IMR-90 (cell line): Measurements from ENCODE around the gene ITGB4. TPM values are rescaled to one million over a fixed set of nuclear protein-coding genes. Genes with fewer than 3 reads are reported as not detected.

Source experiments
- ATAC-seq: fragments of 200-7000 bp; cut with Tn5 transposase; 2 replicates; pipeline ENCODE4 v1.9.1; 2020; ENCODE audit warnings: low read depth, mild to moderate bottlenecking, moderate library complexity
- BruUV-seq: library from RNA; stranded (reverse); fragments of 400-500 nt; replicated peaks from 2 replicates; lab custom pipeline; 2021; lab: Mats Ljungman, UMichigan
- CTCF ChIA-PET: fragments of 300-600 bp; formaldehyde crosslinking; extraction: SDS; loops from one replicate; lab custom pipeline; 2021; ENCODE audit warnings: antibody characterized with exemption; lab: Yijun Ruan, JAX
- POLR2A ChIA-PET: fragments of 300-600 bp; sonication (Branson Sonifier 250); formaldehyde crosslinking; loops from one replicate; lab custom pipeline; 2022; ENCODE audit warnings: antibody characterized with exemption; ENCODE audit not compliant: unreplicated experiment; lab: Charles Lee
- DNase-seq: peaks from one replicate; pipeline ENCODE4 v3.0.0; 2013
- H2AFZ ChIP-seq: replicated peaks from 2 replicates; pipeline ENCODE3; 2013; ENCODE audit warnings: low read length, mild to moderate bottlenecking; ENCODE audit not compliant: poor library complexity
- H2AK5ac ChIP-seq: 2 replicates; pipeline ENCODE4 v1.6.1; 2013; ENCODE audit warnings: low read depth, low read length, inconsistent platforms
- H2AK9ac ChIP-seq: replicated peaks from 2 replicates; pipeline ENCODE3; 2013; ENCODE audit warnings: mild to moderate bottlenecking, low read depth, low read length, moderate library complexity; ENCODE audit not compliant: poor library complexity
- H2BK120ac ChIP-seq: 2 replicates; pipeline ENCODE4 v1.6.1; 2013; ENCODE audit warnings: low read depth, low read length, inconsistent platforms
- H2BK15ac ChIP-seq: 3 replicates; pipeline ENCODE4 v1.6.1; 2013; ENCODE audit warnings: low read depth, low read length, inconsistent platforms
- H2BK20ac ChIP-seq: 2 replicates; pipeline ENCODE4 v1.6.1; 2013; ENCODE audit warnings: low read depth, mild to moderate bottlenecking, inconsistent platforms, low read length, moderate library complexity
- H2BK5ac ChIP-seq: 2 replicates; pipeline ENCODE4 v1.6.1; 2013; ENCODE audit warnings: mild to moderate bottlenecking, low read depth, low read length, inconsistent platforms; ENCODE audit not compliant: poor library complexity, severe bottlenecking
- H3K14ac ChIP-seq: replicated peaks from 2 replicates; pipeline ENCODE4 v1.6.1; 2013; ENCODE audit warnings: low read depth, low read length, inconsistent platforms
- H3K18ac ChIP-seq: 2 replicates; pipeline ENCODE4 v1.6.1; 2013; ENCODE audit warnings: low read depth, low read length, control low read depth
- H3K23ac ChIP-seq: 2 replicates; pipeline ENCODE4 v1.6.1; 2013; ENCODE audit warnings: low read depth, low read length, inconsistent platforms
- H3K27ac ChIP-seq: 2 replicates; pipeline ENCODE4 v1.5.1; 2013; ENCODE audit warnings: mild to moderate bottlenecking, control low read depth, low read length; ENCODE audit not compliant: insufficient read depth
- H3K27me3 ChIP-seq: 2 replicates; pipeline ENCODE4 v1.6.1; 2013; ENCODE audit warnings: low read length; ENCODE audit not compliant: control insufficient read depth, insufficient read depth
- H3K36me3 ChIP-seq: 2 replicates; pipeline ENCODE4 v1.6.1; 2013; ENCODE audit warnings: low read length, mixed read lengths; ENCODE audit not compliant: control insufficient read depth, insufficient read depth
- H3K4ac ChIP-seq: 2 replicates; pipeline ENCODE4 v1.6.1; 2013; ENCODE audit warnings: low read depth, low read length, inconsistent platforms
- H3K4me1 ChIP-seq: 2 replicates; pipeline ENCODE4 v1.6.1; 2013; ENCODE audit warnings: low read length, mixed read lengths; ENCODE audit not compliant: control insufficient read depth, insufficient read depth
- H3K4me2 ChIP-seq: 2 replicates; pipeline ENCODE4 v1.6.1; 2013; ENCODE audit warnings: low read depth, mild to moderate bottlenecking, control low read depth, low read length, moderate library complexity
- H3K4me3 ChIP-seq: 2 replicates; pipeline ENCODE4 v1.5.1; 2013; ENCODE audit warnings: low read depth, mild to moderate bottlenecking, control low read depth, low read length, moderate library complexity; ENCODE audit not compliant: insufficient read depth
- H3K56ac ChIP-seq: 2 replicates; pipeline ENCODE4 v1.6.1; 2013; ENCODE audit warnings: low read length, inconsistent platforms; ENCODE audit not compliant: insufficient read depth; ENCODE audit errors: extremely low read depth
- H3K79me1 ChIP-seq, 2 experiments: 2 replicates each; pipeline ENCODE4 v1.6.1; 2013; ENCODE audit warnings: low read length in 2 of 2, inconsistent platforms in 1 of 2, low read depth in 1 of 2
- H3K9ac ChIP-seq: 2 replicates; pipeline ENCODE4 v1.6.1; 2013; ENCODE audit warnings: low read depth, low read length, control low read depth
- H3K9me1 ChIP-seq: 2 replicates; pipeline ENCODE4 v1.6.1; 2013; ENCODE audit warnings: low read length, inconsistent platforms; ENCODE audit not compliant: insufficient read depth
- H3K9me3 ChIP-seq: 2 replicates; pipeline ENCODE4 v1.6.1; 2013; ENCODE audit warnings: low read length; ENCODE audit not compliant: control insufficient read depth, insufficient read depth
- H4K20me1 ChIP-seq: 2 replicates; pipeline ENCODE4 v1.6.1; 2013; ENCODE audit warnings: low read length, inconsistent platforms; ENCODE audit not compliant: insufficient read depth
- H4K5ac ChIP-seq: 2 replicates; pipeline ENCODE4 v1.6.1; 2013; ENCODE audit warnings: mild to moderate bottlenecking, low read depth, low read length, control low read depth
- H4K8ac ChIP-seq, 2 experiments: 2 replicates each; pipeline ENCODE4 v1.6.1; 2013; ENCODE audit warnings: low read depth in 2 of 2, low read length in 2 of 2, control low read depth in 1 of 2, inconsistent platforms in 1 of 2
- H4K91ac ChIP-seq: 2 replicates; pipeline ENCODE4 v1.6.1; 2013; ENCODE audit warnings: low read depth, low read length, inconsistent platforms; ENCODE audit not compliant: insufficient read depth
- BHLHE40 ChIP-seq: fragments of 150-350 bp; IDR thresholded peaks from 2 replicates; pipeline ENCODE4 v1.6.1; 2016; ENCODE audit warnings: mild to moderate bottlenecking, low read depth, low read length
- CTCF ChIP-seq: conservative IDR thresholded peaks from 2 replicates; pipeline ENCODE4 v1.5.1; 2012; ENCODE audit warnings: mild to moderate bottlenecking, low read depth, low read length, improper control_type of control experiment
- FOS ChIP-seq: fragments of 150-350 bp; IDR thresholded peaks from 2 replicates; pipeline ENCODE4 v1.6.1; 2016; ENCODE audit warnings: low read depth, low read length
- MAFK ChIP-seq: IDR thresholded peaks from 2 replicates; pipeline ENCODE4 v1.6.1; 2012; ENCODE audit warnings: low read depth, low read length, improper control_type of control experiment
- MAZ ChIP-seq: IDR thresholded peaks from 2 replicates; pipeline ENCODE4 v1.6.1; 2012; ENCODE audit warnings: low read depth, mild to moderate bottlenecking, low read length, improper control_type of control experiment, moderate library complexity, borderline replicate concordance
- MXI1 ChIP-seq: IDR thresholded peaks from 2 replicates; pipeline ENCODE4 v1.6.1; 2012; ENCODE audit warnings: low read depth, mild to moderate bottlenecking, low read length, moderate library complexity, borderline replicate concordance
- NFE2L2 ChIP-seq: fragments of 150-350 bp; IDR thresholded peaks from 2 replicates; pipeline ENCODE4 v1.6.1; 2016; ENCODE audit warnings: low read depth, mild to moderate bottlenecking, low read length
- POLR2A ChIP-seq: IDR thresholded peaks from 2 replicates; pipeline ENCODE4 v1.6.1; 2012; ENCODE audit warnings: mild to moderate bottlenecking, low read depth, low read length
- RCOR1 ChIP-seq: IDR thresholded peaks from 2 replicates; pipeline ENCODE4 v1.6.1; 2012; ENCODE audit warnings: mild to moderate bottlenecking, low read length, improper control_type of control experiment; ENCODE audit not compliant: insufficient replicate concordance
- RFX5 ChIP-seq: IDR thresholded peaks from 2 replicates; pipeline ENCODE4 v1.8.0; 2012; ENCODE audit warnings: low read depth, mild to moderate bottlenecking, low read length, moderate library complexity
- SMC3 ChIP-seq: fragments of 150-350 bp; IDR thresholded peaks from 2 replicates; pipeline ENCODE4 v1.6.1; 2016; ENCODE audit warnings: low read depth, mild to moderate bottlenecking, antibody characterized with exemption, low read length, moderate library complexity
- USF2 ChIP-seq: fragments of 150-350 bp; IDR thresholded peaks from 2 replicates; pipeline ENCODE4 v1.6.1; 2017; ENCODE audit warnings: mild to moderate bottlenecking, antibody characterized with exemption, low read length, low read depth
- WGBS, 2 experiments: methylation state at CpG; one replicate each; pipeline versions ENCODE4 v1.1.5 to v1.1.7; 2013; ENCODE audit warnings: missing lambda C conversion rate in 2 of 2; ENCODE audit not compliant: insufficient read length in 1 of 2; ENCODE audit errors: extremely low coverage in 2 of 2; 5-methylcytosine and 5-hydroxymethylcytosine counted together
- dilution Hi-C: fragments of 300-500 bp; cut with HindIII; formaldehyde crosslinking; loops from one replicate; pipeline ENCODE4 v1.14.3; 2018; ENCODE audit warnings: low sequenced_read_pairs; ENCODE audit not compliant: unreplicated experiment
- in situ Hi-C: fragments of 300-500 bp; cut with MboI; formaldehyde crosslinking; loops from 3 replicates; pipeline ENCODE4 v1.14.3; 2019; ENCODE audit warnings: low sequenced_read_pairs, inconsistent platforms, mixed read lengths
- intact Hi-C: fragments of 100-400 bp; cut with micrococcal nuclease; formaldehyde crosslinking; loops from 2 replicates; pipeline ENCODE4 v1.10.0; 2022
- polyA plus RNA-seq, 3 experiments: library from polyadenylated mRNA; depleted of rRNA; stranded (reverse); fragments of >200 nt; gene quantifications; 2 replicates each; pipeline ENCODE4 v1.2.3, GENCODE V29; 2012; ENCODE audit warnings: low replicate concordance in 1 of 3
- total RNA-seq: library from RNA; depleted of rRNA; stranded (reverse); fragments of >200 nt; gene quantifications from 2 replicates; pipeline ENCODE4 v1.2.3, GENCODE V29; 2012
- TF ChIP-seq, protein P1 (sequence below): fragments of 150-350 bp; IDR thresholded peaks from 2 replicates; pipeline ENCODE4 v1.6.1; 2016; ENCODE audit warnings: low read depth, mild to moderate bottlenecking, low read length, moderate library complexity, borderline replicate concordance

Gene ITGB4
- total and polyA plus RNA-seq, 2 of the 4 experiments (the other 2 are of a cell fraction) = under 0.01 to 0.27 TPM

DNA sequence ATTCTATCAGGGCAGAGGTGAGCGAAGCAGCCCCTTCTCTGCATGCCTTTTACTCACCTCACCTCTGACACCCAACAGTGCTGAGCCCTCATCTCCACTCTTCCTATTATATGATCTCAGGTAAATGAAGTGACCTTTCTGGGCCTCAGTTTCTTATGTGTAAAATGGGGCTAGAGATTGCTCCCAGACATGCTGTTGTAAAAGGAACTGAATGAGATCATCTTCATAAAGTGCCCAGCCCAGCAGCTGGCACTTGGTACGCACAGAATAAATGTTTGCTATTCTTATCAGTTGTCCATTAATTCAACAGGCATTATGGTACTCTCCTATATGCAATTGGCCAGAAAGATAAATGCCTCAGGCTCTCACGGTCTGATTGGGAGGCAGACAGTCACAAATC, 48.3 kb downstream of the ITGB4 start:
- peaks cover 5% of the 10 kb centered on the region; the same call in 1 of the 2 replicates for H4K20me1 ChIP-seq
- no peak overlapping the region for H2BK120ac ChIP-seq
- no peaks in the 10 kb centered on the region for H3K79me1 ChIP-seq
- dilution Hi-C loops (no loop called here), intact Hi-C loops (no loop called here), in situ Hi-C loops (no loop called here)
- no peaks in the 10 kb centered on the region for H3K4me1 ChIP-seq
- H3K23ac ChIP-seq = no peak overlapping the region
- H3K9ac ChIP-seq = no peak overlapping the region
- CTCF ChIA-PET = no interaction called here
- H2AFZ ChIP-seq = no peak overlapping the region
- TF ChIP-seq RFX5 = no peak
- no peak for TF ChIP-seq RCOR1
- no peak for TF ChIP-seq FOS
- no peak for TF ChIP-seq MAZ
- no peak for TF ChIP-seq CTCF
- TF ChIP-seq USF2 = no peak
- TF ChIP-seq, protein P1, sequence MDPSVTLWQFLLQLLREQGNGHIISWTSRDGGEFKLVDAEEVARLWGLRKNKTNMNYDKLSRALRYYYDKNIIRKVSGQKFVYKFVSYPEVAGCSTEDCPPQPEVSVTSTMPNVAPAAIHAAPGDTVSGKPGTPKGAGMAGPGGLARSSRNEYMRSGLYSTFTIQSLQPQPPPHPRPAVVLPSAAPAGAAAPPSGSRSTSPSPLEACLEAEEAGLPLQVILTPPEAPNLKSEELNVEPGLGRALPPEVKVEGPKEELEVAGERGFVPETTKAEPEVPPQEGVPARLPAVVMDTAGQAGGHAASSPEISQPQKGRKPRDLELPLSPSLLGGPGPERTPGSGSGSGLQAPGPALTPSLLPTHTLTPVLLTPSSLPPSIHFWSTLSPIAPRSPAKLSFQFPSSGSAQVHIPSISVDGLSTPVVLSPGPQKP = no peak
- TF ChIP-seq SMC3 = no peak
- no peak for TF ChIP-seq MXI1
- TF ChIP-seq POLR2A = no peak
- no peak for TF ChIP-seq NFE2L2
- TF ChIP-seq BHLHE40 = no peak
- TF ChIP-seq MAFK = no peak
- H3K27me3 ChIP-seq = no peaks in the 10 kb centered on the region
- no peak overlapping the region for H3K27ac ChIP-seq
- no TSS peak for BruUV-seq
- H4K8ac ChIP-seq = no peak overlapping the region
- H2AK9ac ChIP-seq = no peak overlapping the region
- no peak overlapping the region for H4K91ac ChIP-seq
- ATAC-seq (no peak), DNase-seq (no peak)
- H3K9me3 ChIP-seq = no peaks in the 10 kb centered on the region
- no peak overlapping the region for H3K4ac ChIP-seq
- H3K4me3 ChIP-seq = no peak overlapping the region
- no peak overlapping the region for H3K14ac ChIP-seq
- H2BK5ac ChIP-seq = no peak overlapping the region
- H2BK15ac ChIP-seq = no peak overlapping the region
- POLR2A ChIA-PET = no interaction called here
- no peak overlapping the region for H3K56ac ChIP-seq
- H3K4me2 ChIP-seq = no peak overlapping the region
- WGBS, 2 experiments = 100% methylated on average over 1 of the region's 3 CpGs; no CpG with 5 or more reads in 1 of the 2 experiments
- no peak overlapping the region for H3K18ac ChIP-seq
- no peaks in the 10 kb centered on the region for H3K36me3 ChIP-seq
- no peaks in the 10 kb centered on the region for H3K9me1 ChIP-seq
- H2AK5ac ChIP-seq = no peak overlapping the region
- H4K5ac ChIP-seq = no peak overlapping the region
- no peak overlapping the region for H2BK20ac ChIP-seq
